ENCODE data around the gene AHCYL2. TPM values are rescaled to one million over a fixed set of nuclear protein-coding genes. Genes with fewer than 3 reads are reported as not detected.

Gene AHCYL2
- total RNA-seq (2022; extraction: Qiagen RNA extraction): 4.6 to 6.8 TPM (median 6.1 TPM) in 5 replicates

GRCh38 chr7:129224251-129225205 is at the start of gene AHCYL2:
AHCYL2 (plus strand) TSS chr7:129225030.

GRCh38 chr7:129188372-129188891 is 36.4 kb upstream of the AHCYL2 start, which contains the start of gene SMO:
SMO (plus strand) TSS chr7:129188633; CDS start chr7:129189152, 519 bp downstream.

GRCh38 chr7:129433847-129434674 is 209.2 kb downstream of the AHCYL2 start, which contains the start of gene STRIP2:
STRIP2 (plus strand) TSS chr7:129434432; CDS start chr7:129434473, 41 bp downstream.

Other genes with a start within 250 kb of the AHCYL2 start
- 40.1 to 45.6 TPM (median 42.4 TPM) in 5 replicates for gene TNPO3, start 169.9 kb upstream of the AHCYL2 start, total RNA-seq (2022; extraction: Qiagen RNA extraction)
- 5.3 to 6.8 TPM (median 6.0 TPM) in 5 replicates for gene TSPAN33, start 80.3 kb upstream of the AHCYL2 start, total RNA-seq (2022; extraction: Qiagen RNA extraction)
- 12.9 to 18.7 TPM (median 16.7 TPM) in 5 replicates for gene SMO, start 36.4 kb upstream of the AHCYL2 start, total RNA-seq (2022; extraction: Qiagen RNA extraction)
- 6.7 to 8.4 TPM (median 7.1 TPM) in 5 replicates for gene STRIP2, start 209.4 kb downstream of the AHCYL2 start, total RNA-seq (2022; extraction: Qiagen RNA extraction)

Data from A549 treated with CORT108297 at 1 μM for 4 hours (cell line).